Globus pallidus (tissue), 1 donor: ENCODE measurements around the gene MAD2L1.
"Not testable (repeated sequence)": the region's sequence is repeated elsewhere in the genome, so short reads cannot be mapped to it uniquely, and the experiment has no call there.

Experiments used
- DNase-seq: peaks from one replicate; pipeline ENCODE4 v3.0.0-alpha.2; 2015; ENCODE audit warnings: low spot score

MAD2L1 gene

GRCh38 chr4:120066517-120067340 lies at the start of gene MAD2L1:
Gene MAD2L1, minus strand, starts transcription at chr4:120066848. Its CDS starts 114 bp downstream, at chr4:120066734.
- peak; percentile 98 for DNase-seq

- DNase-seq, result no peak
Observed at GRCh38 chr4:120111745-120112144, 45.1 kb upstream of the MAD2L1 start.

- DNase-seq, result no peak
Observed at GRCh38 chr4:120109406-120109805, 42.8 kb upstream of the MAD2L1 start.

- no peak for DNase-seq
Observed at GRCh38 chr4:120105472-120105871, 38.8 kb upstream of the MAD2L1 start.

GRCh38 chr4:120096508-120097297 lies 30.1 kb upstream of the MAD2L1 start:
- DNase-seq, result no peak

- DNase-seq, result no peak
Observed at GRCh38 chr4:120088507-120088906, 21.9 kb upstream of the MAD2L1 start.

- DNase-seq, result not testable (repeated sequence)
Observed at GRCh38 chr4:120088066-120088465, 21.4 kb upstream of the MAD2L1 start.

GRCh38 chr4:120085705-120086104 lies 19.1 kb upstream of the MAD2L1 start:
- DNase-seq, result no peak

GRCh38 chr4:120084327-120084726 lies 17.7 kb upstream of the MAD2L1 start:
- no peak for DNase-seq

GRCh38 chr4:120083152-120083551 lies 16.5 kb upstream of the MAD2L1 start:
- DNase-seq, result no peak

GRCh38 chr4:120082251-120082650 lies 15.6 kb upstream of the MAD2L1 start:
- DNase-seq, result no peak

- DNase-seq, result no peak
Observed at GRCh38 chr4:120081726-120082125, 15.1 kb upstream of the MAD2L1 start.

- DNase-seq, result no peak
Observed at GRCh38 chr4:120080533-120080932, 13.9 kb upstream of the MAD2L1 start.

GRCh38 chr4:120079839-120080520 lies 13.3 kb upstream of the MAD2L1 start:
- no peak for DNase-seq

- DNase-seq, result no peak
Observed at GRCh38 chr4:120078216-120078615, 11.6 kb upstream of the MAD2L1 start.

GRCh38 chr4:120071192-120071795 lies 4.6 kb upstream of the MAD2L1 start:
- DNase-seq, result peak; percentile 68

GRCh38 chr4:120070196-120070595 lies 3.5 kb upstream of the MAD2L1 start:
- no peak for DNase-seq

GRCh38 chr4:120065974-120066516 lies 603 bp downstream of the MAD2L1 start:
- DNase-seq, result no peak

- no peak for DNase-seq
Observed at GRCh38 chr4:120064887-120065286, 1.8 kb downstream of the MAD2L1 start.

- not testable (repeated sequence) for DNase-seq
Observed at GRCh38 chr4:120063711-120064110, 2.9 kb downstream of the MAD2L1 start.

- no peak for DNase-seq
Observed at GRCh38 chr4:120062663-120063195, 3.9 kb downstream of the MAD2L1 start.

- no peak for DNase-seq
Observed at GRCh38 chr4:120059036-120059435, 7.6 kb downstream of the MAD2L1 start.
